CD4-positive, CD25-positive, alpha-beta regulatory T cell (primary cell): ENCODE data around the gene MS4A2. TPM values are rescaled to one million over a fixed set of nuclear protein-coding genes. Genes with fewer than 3 reads are reported as not detected.
"Not testable (repeated sequence)": the region's sequence is repeated elsewhere in the genome, so short reads cannot be mapped to it uniquely, and the experiment has no call there.

Experiments
- ATAC-seq, 2 donors: fragments of 150-1000 bp; cut with Tn5 transposase; one replicate each; pipeline ENCODE4 v1.10.0; 2021; ENCODE audit warnings: low read depth in 2 of 2, moderate number of reproducible peaks in 2 of 2, moderate library complexity in 1 of 2
- DNase-seq, 3 donors: peaks; one replicate each; pipeline versions ENCODE4 v3.0.0 to v3.0.0-alpha.2; 2012 to 2022; ENCODE audit warnings: mixed read lengths in 1 of 3
- H3K27ac ChIP-seq: one replicate; pipeline ENCODE4 v1.7.0; 2013; ENCODE audit warnings: mild to moderate bottlenecking, low read length; ENCODE audit not compliant: insufficient read depth, poor library complexity, severe bottlenecking
- H3K27me3 ChIP-seq: one replicate; pipeline ENCODE4 v1.7.0; 2013; ENCODE audit warnings: low read length; ENCODE audit not compliant: control insufficient read depth, insufficient read depth
- H3K36me3 ChIP-seq: one replicate; pipeline ENCODE4 v1.7.0; 2013; ENCODE audit warnings: mild to moderate bottlenecking, low read length, moderate library complexity; ENCODE audit not compliant: control insufficient read depth, insufficient read depth
- H3K4me1 ChIP-seq: 2 replicates; pipeline ENCODE4 v1.7.0; 2013; ENCODE audit warnings: mild to moderate bottlenecking, low read length; ENCODE audit not compliant: insufficient read depth, control insufficient read depth, poor library complexity, severe bottlenecking
- H3K4me3 ChIP-seq: one replicate; pipeline ENCODE4 v1.7.0; 2013; ENCODE audit warnings: low read depth, mild to moderate bottlenecking, low read length, moderate library complexity
- H3K9me3 ChIP-seq, 2 experiments: 1 replicate in 1 of 2; 2 replicates in 1 of 2; pipeline ENCODE4 v1.7.0; 2013; ENCODE audit warnings: low read length in 2 of 2, mild to moderate bottlenecking in 1 of 2, moderate library complexity in 1 of 2; ENCODE audit not compliant: control insufficient read depth in 2 of 2
- H3K27ac Mint-ChIP-seq, 3 donors: one replicate each; pipeline ENCODE4 v1.8.0; 2020 to 2022; ENCODE audit warnings: mild to moderate bottlenecking in 3 of 3, mixed read lengths in 3 of 3, moderate library complexity in 2 of 3
- H3K27me3 Mint-ChIP-seq: one replicate; pipeline ENCODE4 v1.8.0; 2022; ENCODE audit warnings: mild to moderate bottlenecking, mixed read lengths
- H3K36me3 Mint-ChIP-seq: one replicate; pipeline ENCODE4 v1.8.0; 2020; ENCODE audit warnings: mixed read lengths
- H3K4me1 Mint-ChIP-seq, 4 donors: one replicate each; pipeline ENCODE4 v1.8.0; 2020 to 2022; ENCODE audit warnings: mixed read lengths in 4 of 4, mild to moderate bottlenecking in 1 of 4
- H3K4me3 Mint-ChIP-seq, 4 donors: one replicate each; pipeline ENCODE4 v1.8.0; 2020 to 2022; ENCODE audit warnings: mild to moderate bottlenecking in 4 of 4, mixed read lengths in 4 of 4, moderate library complexity in 3 of 4
- H3K9me3 Mint-ChIP-seq, 7 donors: one replicate each; pipeline ENCODE4 v1.8.0; 2020 to 2022; ENCODE audit warnings: mixed read lengths in 7 of 7, mild to moderate bottlenecking in 3 of 7, moderate library complexity in 2 of 7
- polyA plus RNA-seq, 4 donors: library from polyadenylated mRNA; unstranded; fragments of 300-500 nt; fragmentation: Illumina TruSeq; gene quantifications; one replicate each; pipeline ENCODE4 v1.2.3, GENCODE V29; 2021
- total RNA-seq: library from RNA; stranded (reverse); gene quantifications from one replicate; pipeline ENCODE4 v1.2.3, GENCODE V29; 2022

Gene MS4A2
- total and polyA plus RNA-seq, 5 donors from 2014 or later = 0.37 TPM; not detected in 4

- H3K36me3 Mint-ChIP-seq = no peaks in the 10 kb centered on the region
- Histone ChIP-seq H3K4me1 (no peaks in the 10 kb centered on the region), H3K4me3 (no peak overlapping the region), H3K9me3 (no peaks in the 10 kb centered on the region), H3K27me3 (no peaks in the 10 kb centered on the region), H3K36me3 (no peaks in the 10 kb centered on the region), H3K27ac (no peak overlapping the region)
- DNase-seq = no peak
- no peak overlapping the region for H3K27ac Mint-ChIP-seq
- no peaks in the 10 kb centered on the region for H3K4me1 Mint-ChIP-seq
- H3K4me3 Mint-ChIP-seq = no peak overlapping the region
- no peaks in the 10 kb centered on the region for H3K27me3 Mint-ChIP-seq
- no peaks in the 10 kb centered on the region for H3K9me3 Mint-ChIP-seq
- ATAC-seq = no peak
These were observed 36.5 kb downstream of the MS4A2 start for GRCh38 chr11:60124802-60125432.

GRCh38 chr11:60125956-60126585, 37.6 kb downstream of the MS4A2 start:
- Histone ChIP-seq H3K27ac (no peak overlapping the region), H3K4me3 (no peak overlapping the region), H3K27me3 (no peaks in the 10 kb centered on the region), H3K4me1 (no peaks in the 10 kb centered on the region), H3K9me3 (no peaks in the 10 kb centered on the region), H3K36me3 (no peaks in the 10 kb centered on the region)
- no peaks in the 10 kb centered on the region for H3K27me3 Mint-ChIP-seq
- peaks cover 0 to 2% (median 0%) of the 10 kb centered on the region in 7 donors for H3K9me3 Mint-ChIP-seq
- H3K36me3 Mint-ChIP-seq = no peaks in the 10 kb centered on the region
- no peak for ATAC-seq
- no peak overlapping the region for H3K27ac Mint-ChIP-seq
- DNase-seq = no peak
- H3K4me3 Mint-ChIP-seq = no peak overlapping the region
- H3K4me1 Mint-ChIP-seq = no peaks in the 10 kb centered on the region

- no peak for DNase-seq
- Histone ChIP-seq H3K27me3 (no peaks in the 10 kb centered on the region), H3K36me3 (no peaks in the 10 kb centered on the region), H3K4me1 (no peaks in the 10 kb centered on the region), H3K27ac (no peak overlapping the region), H3K9me3 (no peaks in the 10 kb centered on the region), H3K4me3 (no peak overlapping the region)
- Mint-ChIP-seq H3K27ac (no peak overlapping the region), H3K27me3 (peaks cover 2% of the 10 kb centered on the region), H3K36me3 (no peaks in the 10 kb centered on the region), H3K9me3 (peaks cover 0 to 2% (median 0%) of the 10 kb centered on the region in 7 donors), H3K4me3 (no peak overlapping the region), H3K4me1 (no peaks in the 10 kb centered on the region)
- ATAC-seq = no peak
These were observed 38.9 kb downstream of the MS4A2 start for GRCh38 chr11:60127311-60127811.

- Histone ChIP-seq H3K36me3 (no peaks in the 10 kb centered on the region), H3K9me3 (no peaks in the 10 kb centered on the region), H3K27ac (no peak overlapping the region), H3K4me1 (no peaks in the 10 kb centered on the region), H3K4me3 (no peak overlapping the region), H3K27me3 (no peaks in the 10 kb centered on the region)
- no peaks in the 10 kb centered on the region for H3K36me3 Mint-ChIP-seq
- DNase-seq (no peak), ATAC-seq (no peak)
- peaks cover 0 to 2% (median 0%) of the 10 kb centered on the region in 7 donors for H3K9me3 Mint-ChIP-seq
- no peak overlapping the region for H3K27ac Mint-ChIP-seq
- H3K4me1 Mint-ChIP-seq = no peaks in the 10 kb centered on the region
- peaks cover 7% of the 10 kb centered on the region for H3K27me3 Mint-ChIP-seq
- no peak overlapping the region for H3K4me3 Mint-ChIP-seq
These were observed 39.9 kb downstream of the MS4A2 start for GRCh38 chr11:60128376-60128775.

GRCh38 chr11:60128866-60129265, 40.4 kb downstream of the MS4A2 start:
- not testable (repeated sequence) for H3K36me3 Mint-ChIP-seq, ATAC-seq, H3K9me3 ChIP-seq, H3K27ac ChIP-seq, H3K36me3 ChIP-seq, H3K27me3 Mint-ChIP-seq, H3K27me3 ChIP-seq, H3K27ac Mint-ChIP-seq, DNase-seq, H3K4me1 ChIP-seq, H3K4me1 Mint-ChIP-seq, H3K4me3 ChIP-seq, H3K4me3 Mint-ChIP-seq, H3K9me3 Mint-ChIP-seq

GRCh38 chr11:60129853-60130252, 41.4 kb downstream of the MS4A2 start:
- Histone ChIP-seq H3K4me3 (no peak overlapping the region), H3K27ac (no peak overlapping the region), H3K27me3 (no peaks in the 10 kb centered on the region), H3K36me3 (no peaks in the 10 kb centered on the region), H3K4me1 (no peaks in the 10 kb centered on the region), H3K9me3 (no peaks in the 10 kb centered on the region)
- Mint-ChIP-seq H3K9me3 (peaks cover 0 to 6% (median 0%) of the 10 kb centered on the region in 7 donors), H3K4me3 (no peak overlapping the region), H3K4me1 (no peaks in the 10 kb centered on the region), H3K27me3 (peaks cover 7% of the 10 kb centered on the region), H3K36me3 (no peaks in the 10 kb centered on the region), H3K27ac (no peak overlapping the region)
- no peak for DNase-seq
- ATAC-seq = no peak

GRCh38 chr11:60130496-60130895, 42.0 kb downstream of the MS4A2 start:
- H3K4me3 ChIP-seq = no peak overlapping the region
- no peaks in the 10 kb centered on the region for H3K9me3 ChIP-seq
- DNase-seq (peak in 1 of 3 donors; percentile 26), ATAC-seq (no peak)
- Mint-ChIP-seq H3K9me3 (peaks cover 0 to 6% (median 0%) of the 10 kb centered on the region in 7 donors), H3K27ac (no peak overlapping the region), H3K4me3 (no peak overlapping the region), H3K36me3 (no peaks in the 10 kb centered on the region), H3K27me3 (peaks cover 7% of the 10 kb centered on the region), H3K4me1 (no peaks in the 10 kb centered on the region)
- no peak overlapping the region for H3K27ac ChIP-seq
- H3K27me3 ChIP-seq = no peaks in the 10 kb centered on the region
- H3K36me3 ChIP-seq = no peaks in the 10 kb centered on the region
- H3K4me1 ChIP-seq = no peaks in the 10 kb centered on the region

GRCh38 chr11:60131912-60132311, 43.4 kb downstream of the MS4A2 start:
- Histone ChIP-seq H3K27ac (no peak overlapping the region), H3K36me3 (no peaks in the 10 kb centered on the region), H3K27me3 (no peaks in the 10 kb centered on the region), H3K4me1 (no peaks in the 10 kb centered on the region), H3K9me3 (no peaks in the 10 kb centered on the region), H3K4me3 (no peak overlapping the region)
- Mint-ChIP-seq H3K9me3 (peaks cover 0 to 9% (median 2%) of the 10 kb centered on the region in 7 donors), H3K36me3 (no peaks in the 10 kb centered on the region), H3K4me3 (no peak overlapping the region), H3K27ac (no peak overlapping the region), H3K27me3 (peaks cover 11% of the 10 kb centered on the region), H3K4me1 (no peaks in the 10 kb centered on the region)
- DNase-seq (no peak), ATAC-seq (no peak)
